ENCODE measurements around the gene RSPRY1. TPM values are rescaled to one million over a fixed set of nuclear protein-coding genes. Genes with fewer than 3 reads are reported as not detected.

The RSPRY1 gene
- total RNA-seq, 4 donors from 2014 or later: 22.4 to 30.7 (median 25.7) TPM

Other genes with a start within 250 kb of the RSPRY1 start
- gene CETP, start 224.4 kb upstream of the RSPRY1 start, total RNA-seq: 1 to 10 TPM in 1 of 4 donors, under 1 TPM in 2, not detected in 1; 0.19 to 1.2 (median 0.52) TPM
- gene NLRC5, start 196.8 kb upstream of the RSPRY1 start, total RNA-seq: 10 to 100 TPM; 14.4 to 22.5 (median 16.6) TPM
- gene CPNE2, start 93.7 kb upstream of the RSPRY1 start, total RNA-seq: 10 to 100 TPM; 21.6 to 43.0 (median 34.9) TPM
- gene PSME3IP1, start 290 bp upstream of the RSPRY1 start, total RNA-seq: 10 to 100 TPM; 47.8 to 60.7 (median 57.5) TPM
- gene ARL2BP, start 58.9 kb downstream of the RSPRY1 start, total RNA-seq: 10 to 100 TPM; 58.1 to 77.4 (median 66.9) TPM
- 10 to 100 TPM in 1 of 4 donors, 1 to 10 TPM in 3; 3.6 to 10.7 (median 6.4) TPM for gene PLLP, start 98.3 kb downstream of the RSPRY1 start, total RNA-seq
- not detected for gene CCL22, start 172.5 kb downstream of the RSPRY1 start, total RNA-seq
- gene CX3CL1, start 186.2 kb downstream of the RSPRY1 start, total RNA-seq: 10 to 100 TPM; 26.8 to 40.4 (median 29.9) TPM
- gene CCL17, start 218.4 kb downstream of the RSPRY1 start, total RNA-seq: not detected

Measured in esophagus muscularis mucosa (tissue), 4 donors.